ENCODE measurements around the gene NOP53.
"Not testable (repeated sequence)": the region's sequence is repeated elsewhere in the genome, so short reads cannot be mapped to it uniquely, and the experiment has no call there.

The NOP53 gene

DNA sequence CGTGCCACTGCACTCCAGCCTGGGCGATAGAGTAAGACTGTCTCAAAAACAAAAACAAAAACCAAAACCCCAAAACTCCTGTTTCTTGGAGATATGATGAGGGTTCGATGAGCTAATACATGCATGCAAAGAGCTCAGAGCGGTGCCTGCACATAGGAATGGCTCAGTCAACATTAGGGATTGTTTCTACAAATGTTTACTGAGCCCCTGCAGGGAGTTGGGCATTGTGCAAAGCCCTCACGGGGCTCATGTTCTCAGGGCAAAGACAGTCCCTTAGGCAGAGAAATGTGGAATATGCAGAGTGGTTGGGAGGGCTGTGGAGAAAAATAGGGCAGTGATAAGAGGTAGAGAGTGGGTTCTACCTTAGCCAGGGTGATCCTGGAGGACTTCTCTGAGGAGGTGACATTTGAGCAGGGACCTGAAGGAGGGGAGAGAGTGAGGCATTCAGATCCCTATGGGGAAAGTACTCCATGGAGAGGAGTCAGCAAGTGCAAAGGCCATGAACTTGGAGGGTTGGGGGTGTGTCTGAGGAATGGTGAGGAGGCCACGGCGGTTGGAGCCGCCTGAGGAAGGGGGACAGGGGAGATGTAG, 33.6 kb upstream of the NOP53 start:
- Histone ChIP-seq H3K9ac (ENCODE audit: low read depth, low read length, poor library complexity, severe bottlenecking) (no peak overlapping the region), H3K4me1 (ENCODE audit: insufficient read depth, low read length, poor library complexity, severe bottlenecking) (no peaks in the 10 kb centered on the region), H3F3A (ENCODE audit: low read depth) (no peaks in the 10 kb centered on the region), H4K20me1 (ENCODE audit: insufficient read depth, low read length, poor library complexity, severe bottlenecking) (no peaks in the 10 kb centered on the region), H3K79me2 (ENCODE audit: insufficient read depth, low read length) (no peaks in the 10 kb centered on the region), H3K36me3 (ENCODE audit: insufficient read depth, low read length) (no peaks in the 10 kb centered on the region), H3K9me3 (ENCODE audit: insufficient read depth, low read depth, low read length) (no peaks in the 10 kb centered on the region), H3K4me2 (ENCODE audit: low read depth, low read length, poor library complexity, severe bottlenecking) (no peak overlapping the region), H3K9me2 (replicated peaks; ENCODE audit: low read depth, low read length) (no peaks in the 10 kb centered on the region), H3K4me3 (ENCODE audit: low read length, poor library complexity, severe bottlenecking) (no peak overlapping the region), H3K27me3 (ENCODE audit: insufficient read depth, low read length, poor library complexity, severe bottlenecking) (no peaks in the 10 kb centered on the region), H2AFZ (ENCODE audit: low read length) (no peak overlapping the region)
- TF ChIP-seq EZH2phosphoT487 (IDR thresholded peaks at IDR 0.05; ENCODE audit: borderline replicate concordance) = no peak
- TF ChIP-seq CTCF (conservative IDR thresholded peaks at IDR 0.05; ENCODE audit: low read length) = no peak

DNA sequence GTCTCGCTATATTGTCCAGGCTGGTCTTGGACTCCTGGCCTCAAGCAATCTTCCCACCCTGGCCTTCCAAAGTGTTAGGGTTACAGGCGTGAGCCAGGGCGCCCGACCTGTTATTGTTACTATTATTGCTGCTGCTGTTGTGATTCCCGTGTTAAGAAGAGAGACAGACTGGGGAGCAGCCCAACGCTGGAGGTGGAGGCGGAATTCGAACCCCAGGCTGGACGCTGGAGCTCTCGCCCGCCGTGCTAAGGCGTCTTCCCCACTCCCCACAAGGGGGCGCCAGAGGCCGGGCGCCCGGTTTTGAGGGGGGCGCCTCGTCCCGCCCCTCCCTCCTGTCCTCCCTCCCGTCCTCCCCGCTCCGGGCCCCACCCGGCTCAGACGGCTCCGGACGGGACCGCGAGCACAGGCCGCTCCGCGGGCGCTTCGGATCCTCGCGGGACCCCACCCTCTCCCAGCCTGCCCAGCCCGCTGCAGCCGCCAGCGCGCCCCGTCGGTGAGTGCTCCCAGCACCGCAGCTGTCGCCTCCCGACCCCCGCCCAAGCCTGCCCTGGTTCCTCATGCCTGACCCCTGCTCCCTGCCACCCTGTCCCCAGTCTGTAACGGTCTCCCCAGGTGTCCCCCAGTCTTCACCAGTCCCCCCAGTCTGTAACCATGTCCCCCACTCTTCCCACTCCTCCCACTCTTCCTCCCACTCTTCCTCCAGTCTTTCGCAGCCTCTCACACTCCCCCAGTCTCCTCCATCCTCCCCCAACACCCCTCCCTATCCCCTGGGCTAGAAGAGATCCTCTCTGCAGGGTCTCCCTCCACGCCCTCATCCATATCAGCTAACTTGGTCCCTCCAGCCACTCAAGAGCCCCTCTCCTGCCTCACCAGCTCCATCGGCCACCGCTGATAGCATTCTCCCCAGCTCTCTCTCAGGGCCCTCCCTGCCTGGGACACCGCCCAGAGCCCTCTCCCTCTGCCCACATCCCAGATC, 32.0 kb upstream of the NOP53 start, which contains the start of gene EHD2:
Gene EHD2, plus strand, starts transcription at position 377 of the 976 bp plus-strand sequence. CDS start 3,191 bp downstream, outside the sequence.
- Histone ChIP-seq H3K27me3 (ENCODE audit: insufficient read depth, low read length, poor library complexity, severe bottlenecking) (no peaks in the 10 kb centered on the region), H3K9me3 (ENCODE audit: insufficient read depth, low read depth, low read length) (no peaks in the 10 kb centered on the region), H3K79me2 (ENCODE audit: insufficient read depth, low read length) (no peaks in the 10 kb centered on the region), H4K20me1 (ENCODE audit: insufficient read depth, low read length, poor library complexity, severe bottlenecking) (no peaks in the 10 kb centered on the region), H3K9me2 (replicated peaks; ENCODE audit: low read depth, low read length) (no peaks in the 10 kb centered on the region), H3K4me2 (ENCODE audit: low read depth, low read length, poor library complexity, severe bottlenecking) (peak within 1 kb of the TSS; percentile 25), H2AFZ (ENCODE audit: low read length) (peak within 1 kb of the TSS; percentile 22; the same call in 1 of the 2 replicates), H3K4me1 (ENCODE audit: insufficient read depth, low read length, poor library complexity, severe bottlenecking) (no peaks in the 10 kb centered on the region), H3F3A (ENCODE audit: low read depth) (no peaks in the 10 kb centered on the region), H3K4me3 (ENCODE audit: low read length, poor library complexity, severe bottlenecking) (peak within 1 kb of the TSS; percentile 59), H3K36me3 (ENCODE audit: insufficient read depth, low read length) (no peaks in the 10 kb centered on the region), H3K9ac (ENCODE audit: low read depth, low read length, poor library complexity, severe bottlenecking) (peak within 1 kb of the TSS; percentile 44)
- TF ChIP-seq EZH2phosphoT487 (IDR thresholded peaks at IDR 0.05; ENCODE audit: borderline replicate concordance) (no peak), CTCF (conservative IDR thresholded peaks at IDR 0.05; ENCODE audit: low read length) (peak; percentile 68)

- Histone ChIP-seq H3K9me3 (ENCODE audit: insufficient read depth, low read depth, low read length) (no peaks in the 10 kb centered on the region), H3K9ac (ENCODE audit: low read depth, low read length, poor library complexity, severe bottlenecking) (no peak overlapping the region), H3K4me1 (ENCODE audit: insufficient read depth, low read length, poor library complexity, severe bottlenecking) (no peaks in the 10 kb centered on the region), H3K4me2 (ENCODE audit: low read depth, low read length, poor library complexity, severe bottlenecking) (no peak overlapping the region), H3K9me2 (replicated peaks; ENCODE audit: low read depth, low read length) (no peaks in the 10 kb centered on the region), H3K79me2 (ENCODE audit: insufficient read depth, low read length) (no peaks in the 10 kb centered on the region), H2AFZ (ENCODE audit: low read length) (no peak overlapping the region), H3K36me3 (ENCODE audit: insufficient read depth, low read length) (no peaks in the 10 kb centered on the region), H3K27me3 (ENCODE audit: insufficient read depth, low read length, poor library complexity, severe bottlenecking) (no peaks in the 10 kb centered on the region), H3F3A (ENCODE audit: low read depth) (no peaks in the 10 kb centered on the region), H4K20me1 (ENCODE audit: insufficient read depth, low read length, poor library complexity, severe bottlenecking) (no peaks in the 10 kb centered on the region), H3K4me3 (ENCODE audit: low read length, poor library complexity, severe bottlenecking) (no peak overlapping the region)
- no peak for TF ChIP-seq EZH2phosphoT487 (IDR thresholded peaks at IDR 0.05; ENCODE audit: borderline replicate concordance)
- no peak for TF ChIP-seq CTCF (conservative IDR thresholded peaks at IDR 0.05; ENCODE audit: low read length)
These were observed 31.0 kb upstream of the NOP53 start for GRCh38 chr19:47714339-47714738.

DNA sequence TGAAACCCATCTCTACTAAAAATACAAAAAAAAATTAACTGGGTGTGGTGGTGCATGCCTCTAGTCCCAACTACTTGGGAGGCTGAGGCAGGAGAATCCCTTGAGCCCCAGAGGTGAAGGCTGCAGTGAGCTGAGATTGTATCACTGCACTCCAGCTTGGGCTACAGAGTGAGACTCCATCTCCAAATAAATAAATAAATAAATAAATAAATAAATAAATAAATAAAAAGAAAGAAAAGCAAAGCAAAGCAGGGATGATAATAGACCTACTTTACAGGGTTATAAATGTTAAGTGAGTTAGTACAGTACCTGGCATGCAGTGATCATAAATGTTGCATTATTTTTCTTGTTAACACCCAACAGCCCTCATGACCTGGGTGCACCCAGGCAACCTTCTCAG, 30.5 kb upstream of the NOP53 start:
- not testable (repeated sequence) for H4K20me1 ChIP-seq (ENCODE audit: insufficient read depth, low read length, poor library complexity, severe bottlenecking); H3F3A ChIP-seq (ENCODE audit: low read depth); H3K4me2 ChIP-seq (ENCODE audit: low read depth, low read length, poor library complexity, severe bottlenecking); H3K27me3 ChIP-seq (ENCODE audit: insufficient read depth, low read length, poor library complexity, severe bottlenecking); H3K9ac ChIP-seq (ENCODE audit: low read depth, low read length, poor library complexity, severe bottlenecking); H3K79me2 ChIP-seq (ENCODE audit: insufficient read depth, low read length); H3K36me3 ChIP-seq (ENCODE audit: insufficient read depth, low read length); H2AFZ ChIP-seq (ENCODE audit: low read length); H3K9me2 ChIP-seq (replicated peaks; ENCODE audit: low read depth, low read length); H3K4me3 ChIP-seq (ENCODE audit: low read length, poor library complexity, severe bottlenecking); H3K4me1 ChIP-seq (ENCODE audit: insufficient read depth, low read length, poor library complexity, severe bottlenecking); H3K9me3 ChIP-seq (ENCODE audit: insufficient read depth, low read depth, low read length)
